GM13976 (cell line): ENCODE measurements around the gene LMNTD1.
"Not testable (repeated sequence)": the region's sequence is repeated elsewhere in the genome, so short reads cannot be mapped to it uniquely, and the experiment has no call there.

Experiments used
- DNase-seq: peaks from one replicate; pipeline ENCODE4 v3.0.0; 2012; ENCODE audit warnings: low spot score
- CTCF ChIP-seq: IDR thresholded peaks from 2 replicates; pipeline ENCODE4 v1.5.1; 2012; ENCODE audit warnings: borderline replicate concordance, mild to moderate bottlenecking; ENCODE audit not compliant: insufficient read depth; ENCODE audit errors: extremely low read depth, missing control alignments, control extremely low read depth
- in situ Hi-C: fragments of 300-500 bp; cut with MboI; formaldehyde crosslinking; loops from one replicate; pipeline ENCODE4 v1.12.0; 2022; ENCODE audit warnings: low sequenced_read_pairs, mixed read lengths, inconsistent platforms; ENCODE audit not compliant: unreplicated experiment

LMNTD1 gene

GRCh38 chr12:25427337-25428249 is 125.5 kb downstream of the LMNTD1 start:
- DNase-seq = no peak
- in situ Hi-C loops = no loop called here

GRCh38 chr12:25426821-25427220 is 126.3 kb downstream of the LMNTD1 start:
- in situ Hi-C loops, DNase-seq: not testable (repeated sequence)

More at GRCh38 chr12:25427337-25428249, 125.5 kb downstream of the LMNTD1 start:
- TF ChIP-seq CTCF = no peak
